HuH-7.5 (cell line): ENCODE data around the gene MT1M.

ENCODE experiments used
- DNase-seq: peaks from one replicate; pipeline ENCODE4 v3.0.0; 2011; ENCODE audit warnings: low spot score

The MT1M gene

DNA sequence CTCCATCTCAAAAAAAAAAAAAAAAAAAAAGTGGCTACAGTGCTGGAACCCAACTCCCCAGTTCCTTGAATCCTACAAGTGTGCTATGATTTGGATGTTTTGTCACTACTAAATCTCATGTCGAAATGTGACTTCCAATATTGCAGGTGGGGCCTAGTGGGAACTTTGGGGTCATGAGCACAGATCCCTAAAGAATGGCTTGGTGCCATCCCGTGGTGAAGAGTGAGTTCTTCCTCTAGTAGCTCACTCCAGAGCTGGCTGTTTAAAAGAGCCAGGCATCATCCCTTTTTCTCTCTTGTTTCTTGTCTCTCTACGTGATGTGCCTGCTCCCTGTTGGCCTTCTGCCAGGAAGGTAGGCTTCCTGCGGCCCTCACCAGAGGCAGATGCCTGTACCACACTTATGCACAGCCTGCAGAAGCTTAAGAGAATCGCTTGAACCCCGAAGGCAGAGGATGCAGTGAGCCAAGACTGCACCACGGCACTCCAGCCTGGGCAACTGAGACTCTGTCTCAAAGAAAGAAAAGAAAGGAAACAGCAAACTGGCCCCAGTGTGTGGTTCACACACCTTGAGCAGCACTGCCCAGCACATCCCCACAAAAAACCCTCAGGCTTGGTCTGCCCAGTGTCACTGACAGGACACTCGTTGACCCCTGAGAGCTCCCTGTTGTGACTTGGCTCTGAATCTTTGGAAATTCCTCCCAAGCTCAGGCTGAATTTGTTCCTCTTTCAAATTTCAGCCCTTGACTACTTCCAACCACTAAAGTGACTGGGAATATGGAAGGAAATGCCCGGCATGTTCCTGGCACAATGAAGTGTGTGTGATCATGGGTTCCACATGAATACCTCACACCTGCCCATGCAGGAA, 3.7 kb upstream of the MT1M start:
- DNase-seq, result no peak

DNA sequence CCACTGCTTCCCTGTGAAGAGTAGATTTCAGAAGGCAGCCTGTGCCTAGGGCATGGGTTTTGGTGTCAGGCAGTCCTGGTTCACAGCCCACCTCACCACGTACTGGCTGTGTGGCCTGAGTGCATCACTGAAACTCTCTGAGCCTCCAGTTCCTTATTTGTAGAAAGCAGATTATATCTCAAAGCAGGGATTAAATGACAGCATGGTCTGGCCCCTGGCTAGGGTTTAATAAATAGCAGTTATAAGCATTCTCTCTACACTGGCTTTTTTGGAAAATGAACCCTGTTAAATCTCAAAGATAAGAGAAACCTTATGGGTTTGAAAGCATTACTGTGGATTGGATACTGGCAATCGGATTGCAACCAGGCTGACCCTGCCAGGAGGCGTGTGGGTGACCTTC, 2.9 kb upstream of the MT1M start:
- no peak for DNase-seq

DNA sequence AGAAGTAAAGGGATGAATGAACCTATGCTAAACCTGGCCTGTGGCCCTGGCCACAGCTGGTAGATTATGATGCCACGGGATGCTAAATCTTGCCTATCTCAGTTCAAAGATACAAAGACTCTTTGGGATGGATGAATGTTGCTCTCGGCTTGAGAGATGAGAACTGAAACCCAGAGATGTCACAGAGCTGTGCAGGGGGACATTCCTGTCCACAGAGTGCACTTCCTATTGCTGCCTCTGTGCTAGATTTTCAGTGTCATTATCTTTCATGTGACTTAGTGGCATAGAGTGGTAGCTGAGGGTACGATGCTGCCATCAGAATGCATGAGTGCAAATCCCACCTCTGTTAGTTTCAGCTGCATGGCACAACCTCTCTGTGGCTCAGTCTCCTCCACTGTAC, 2.3 kb upstream of the MT1M start:
- DNase-seq, result no peak

DNA sequence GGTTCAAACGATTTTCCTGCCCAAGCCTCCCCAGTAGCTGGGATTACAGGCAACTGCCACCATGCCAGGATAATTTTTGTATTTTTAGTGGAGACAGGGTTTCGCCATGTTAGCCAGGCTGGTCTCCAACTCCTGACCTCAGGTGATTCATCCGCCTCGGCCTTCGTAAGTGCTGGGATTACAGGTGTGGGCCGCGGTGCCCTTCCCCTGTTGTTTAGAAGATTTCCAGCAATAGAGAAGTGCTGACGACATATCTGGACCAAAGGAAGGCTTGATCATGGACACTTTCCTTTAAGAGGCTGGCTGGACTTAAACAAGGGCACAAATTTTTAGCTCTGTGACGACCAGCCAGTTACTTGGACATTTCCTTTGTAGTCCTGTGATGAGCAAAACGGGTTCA, 1.3 kb upstream of the MT1M start:
- DNase-seq, result no peak

DNA sequence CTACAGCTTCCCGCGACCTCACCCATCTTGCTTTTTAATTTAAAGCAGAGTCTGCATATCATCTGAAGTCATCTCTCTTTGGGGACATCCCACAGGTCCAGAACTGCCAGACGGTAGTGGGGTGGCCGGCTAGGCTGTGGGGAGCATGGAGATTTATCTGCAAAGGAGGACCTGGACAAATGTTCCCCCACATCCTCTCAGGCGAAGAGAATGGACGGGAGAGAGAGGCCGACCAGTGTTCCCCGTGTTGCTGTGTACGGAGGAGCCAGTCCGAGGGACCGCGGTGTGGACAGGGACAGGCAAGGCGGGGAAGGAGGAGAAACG, 665 bp upstream of the MT1M start:
- no peak for DNase-seq

DNA sequence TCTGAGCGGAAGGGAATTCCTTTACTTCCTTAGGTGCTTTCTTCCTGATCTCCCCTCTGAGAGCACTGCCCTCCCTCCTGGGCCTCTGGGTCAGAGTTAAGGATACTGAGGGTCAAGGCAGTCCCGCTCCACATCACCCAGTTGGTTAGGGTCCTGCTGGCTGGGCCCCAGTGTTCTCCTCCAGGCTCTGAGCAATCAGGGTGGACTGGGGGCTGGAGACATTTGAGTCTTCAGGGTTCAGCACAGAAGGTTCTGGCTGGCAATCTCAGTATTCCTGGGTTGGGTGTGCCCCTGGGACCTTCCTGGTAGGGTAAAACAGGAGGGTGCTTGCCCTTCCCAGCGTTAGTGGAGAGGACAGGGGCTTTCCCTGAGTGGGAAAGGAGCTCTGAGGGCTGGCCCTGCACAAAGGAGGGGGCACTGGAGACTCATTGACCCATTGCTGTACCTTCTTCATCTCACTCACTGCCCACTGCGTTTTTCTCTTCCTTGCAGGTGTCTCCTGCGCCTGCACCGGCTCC, 448 bp downstream of the MT1M start:
- DNase-seq, result no peak

DNA sequence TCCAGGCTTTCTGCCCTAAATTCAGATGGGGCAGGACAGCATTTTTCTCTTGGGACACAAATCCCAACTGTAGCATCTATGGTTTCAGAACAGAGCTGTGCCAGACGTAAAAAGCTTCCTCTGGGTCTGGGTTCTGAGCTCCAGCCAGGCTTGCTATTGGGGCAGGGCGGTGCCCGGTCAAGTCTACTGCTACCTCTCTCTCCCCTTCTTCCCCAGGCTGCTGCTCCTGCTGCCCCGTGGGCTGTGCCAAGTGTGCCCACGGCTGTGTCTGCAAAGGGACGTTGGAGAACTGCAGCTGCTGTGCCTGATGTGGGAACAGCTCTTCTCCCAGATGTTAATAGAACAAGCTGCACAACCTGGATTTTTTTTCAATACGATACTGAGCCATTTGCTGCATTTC, 1.1 kb downstream of the MT1M start:
- DNase-seq, result no peak

DNA sequence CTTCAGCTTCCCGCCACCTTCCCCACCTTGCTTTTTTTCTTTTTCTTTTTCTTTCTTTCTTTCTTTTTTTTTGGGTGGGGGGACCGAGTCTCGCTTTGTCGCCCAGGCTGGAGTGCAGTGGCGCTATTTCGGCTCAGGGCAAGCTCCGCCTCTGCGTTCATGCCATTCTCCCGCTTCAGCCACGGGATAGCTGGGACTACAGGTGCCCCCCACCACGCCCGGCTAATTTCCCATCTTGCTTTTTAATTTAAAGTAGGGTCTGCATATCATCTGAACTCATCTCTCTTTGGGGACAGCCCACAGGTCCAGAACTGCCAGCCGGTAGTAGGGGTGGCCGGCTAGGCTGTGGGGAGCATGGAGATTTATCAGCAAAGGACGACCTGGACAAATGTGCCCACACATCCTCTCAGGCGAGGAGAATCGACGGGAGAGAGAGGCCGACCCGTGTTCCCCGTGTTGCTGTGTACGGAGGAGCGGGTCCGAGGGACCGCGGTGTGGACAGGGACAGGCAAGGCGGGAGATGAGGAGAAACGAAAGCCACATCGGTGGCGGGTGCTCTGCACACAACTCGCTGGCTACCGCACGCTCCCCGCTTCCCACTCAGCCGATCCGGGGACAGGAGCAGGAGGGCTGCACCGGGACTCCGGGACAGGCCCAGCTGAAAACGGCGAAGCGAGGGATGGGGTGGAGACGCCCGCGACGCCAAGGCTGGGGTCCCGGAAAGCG, 2.4 kb downstream of the MT1M start:
- DNase-seq, result no peak

DNA sequence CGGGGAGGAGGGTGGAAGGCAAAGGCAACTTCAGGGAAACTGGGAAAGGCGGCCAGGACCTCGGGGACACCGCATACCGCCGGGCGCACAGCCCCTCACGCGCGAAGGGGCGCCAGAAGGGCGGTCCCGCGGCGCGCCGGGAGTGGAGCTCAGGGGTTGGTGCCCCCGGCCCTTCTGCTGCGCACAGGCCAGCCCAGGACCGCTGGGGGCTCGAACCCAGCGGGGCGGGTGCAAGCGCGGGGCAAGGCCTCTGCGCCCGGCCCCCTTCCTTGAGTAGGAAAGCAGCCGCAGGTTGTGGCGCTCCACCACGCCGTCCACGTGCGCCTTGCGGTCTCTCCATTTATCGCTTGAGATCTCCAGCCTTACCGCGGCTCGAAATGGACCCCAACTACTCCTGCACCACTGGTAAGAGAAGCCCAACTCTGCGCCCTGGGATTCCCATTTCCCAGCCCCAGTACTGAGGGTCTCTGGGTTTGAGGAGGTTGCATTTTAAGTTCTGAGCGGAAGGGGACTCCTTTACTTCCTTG, 3.0 kb downstream of the MT1M start:
- no peak for DNase-seq

DNA sequence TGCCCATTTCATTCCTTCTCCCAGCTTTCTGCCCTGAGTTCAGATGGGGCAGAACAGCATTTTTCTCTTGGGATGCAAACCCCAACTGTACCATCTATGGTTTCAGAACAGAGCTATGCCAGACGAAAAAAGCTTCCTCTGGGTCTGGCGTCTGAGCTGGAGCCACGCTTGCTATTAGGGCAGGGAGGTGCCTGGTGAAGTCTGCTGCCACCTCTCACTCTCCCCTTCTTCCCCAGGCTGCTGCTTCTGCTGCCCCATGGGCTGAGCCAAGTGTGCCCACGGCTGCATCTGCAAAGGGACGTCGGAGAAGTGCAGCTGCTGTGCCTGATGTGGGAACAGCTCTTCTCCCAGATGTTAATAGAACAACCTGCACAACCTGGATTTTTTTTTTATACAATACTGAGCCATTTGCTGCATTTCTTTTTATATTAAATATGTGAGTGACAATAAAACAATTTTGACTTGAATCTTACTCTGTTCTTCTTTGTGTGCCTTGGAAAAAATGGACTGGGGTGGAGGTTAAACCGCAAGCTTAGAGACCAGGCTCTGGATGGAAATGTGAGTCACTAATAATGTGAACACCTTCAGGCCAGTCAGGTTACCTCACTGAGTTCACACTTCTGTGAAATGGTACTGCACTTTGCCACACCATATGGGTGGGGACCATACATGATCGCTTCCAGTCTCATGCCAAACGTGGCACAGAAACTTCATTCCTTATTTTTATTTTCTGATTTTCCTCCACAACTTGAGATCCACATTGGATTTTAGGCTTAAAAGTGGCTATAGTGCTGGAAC, 4.4 kb downstream of the MT1M start:
- DNase-seq, result no peak

DNA sequence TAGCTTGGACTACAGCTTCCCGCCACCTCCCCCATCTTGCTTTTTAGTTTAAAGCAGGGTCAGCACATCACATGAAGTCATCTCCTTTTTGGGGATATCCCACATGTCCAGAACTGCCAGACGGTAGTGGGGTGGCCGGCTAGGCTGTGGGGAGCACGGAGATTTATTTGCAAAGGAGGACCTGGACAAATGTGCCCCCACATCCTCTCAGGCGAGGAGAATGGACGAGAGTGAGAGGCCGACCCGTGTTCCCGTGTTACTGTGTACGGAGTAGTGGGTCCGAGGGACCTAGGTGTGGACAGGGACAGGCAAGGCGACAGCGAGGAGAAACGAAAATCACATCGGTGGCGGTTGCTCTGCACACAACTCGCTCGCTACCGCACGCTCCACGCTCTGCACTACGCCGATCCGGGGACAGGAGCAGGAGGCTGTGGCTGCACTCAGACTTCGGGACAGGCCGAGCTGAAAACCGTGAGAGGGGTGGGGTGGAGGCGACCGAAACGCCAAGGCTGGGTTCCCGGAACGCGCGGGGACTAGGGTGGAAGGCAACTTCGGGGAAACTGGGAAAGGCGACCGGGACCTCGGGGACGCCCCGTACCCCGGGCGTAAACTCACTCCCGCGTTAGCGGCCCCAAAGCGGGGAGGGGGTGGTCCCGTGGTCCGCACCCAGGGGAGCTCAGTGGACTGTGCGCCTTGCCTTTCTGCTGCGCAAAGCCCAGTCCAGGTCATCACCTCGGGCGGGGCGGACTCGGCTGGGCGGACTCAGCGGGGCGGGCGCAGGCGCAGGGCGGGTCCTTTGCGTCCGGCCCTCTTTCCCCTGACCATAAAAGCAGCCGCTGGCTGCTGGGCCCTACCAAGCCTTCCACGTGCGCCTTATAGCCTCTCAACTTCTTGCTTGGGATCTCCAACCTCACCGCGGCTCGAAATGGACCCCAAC, 5.6 kb downstream of the MT1M start, which contains the start of gene MT1A:
MT1A (plus strand) TSS at position 853 of the 937 bp plus-strand sequence; CDS start at position 926, 73 bp downstream.
- peak; percentile 52 for DNase-seq

DNA sequence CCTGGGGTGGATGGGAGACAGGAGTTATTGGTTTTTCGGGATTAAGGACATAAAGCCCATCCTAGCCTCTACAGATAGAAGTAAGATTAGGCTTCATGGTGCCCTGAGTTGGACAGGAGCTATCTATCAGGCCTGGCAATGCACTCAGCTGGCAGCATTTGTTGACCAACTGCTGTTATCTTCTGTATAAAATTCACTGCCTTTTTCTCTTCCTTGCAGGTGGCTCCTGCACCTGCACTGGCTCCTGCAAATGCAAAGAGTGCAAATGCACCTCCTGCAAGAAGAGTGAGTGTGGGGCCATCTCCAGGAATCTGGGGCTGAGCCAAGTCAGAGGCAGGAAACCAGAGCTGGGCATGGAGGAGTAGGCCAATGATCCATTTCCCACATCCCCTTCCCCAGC, 6.6 kb downstream of the MT1M start:
- DNase-seq, result no peak

DNA sequence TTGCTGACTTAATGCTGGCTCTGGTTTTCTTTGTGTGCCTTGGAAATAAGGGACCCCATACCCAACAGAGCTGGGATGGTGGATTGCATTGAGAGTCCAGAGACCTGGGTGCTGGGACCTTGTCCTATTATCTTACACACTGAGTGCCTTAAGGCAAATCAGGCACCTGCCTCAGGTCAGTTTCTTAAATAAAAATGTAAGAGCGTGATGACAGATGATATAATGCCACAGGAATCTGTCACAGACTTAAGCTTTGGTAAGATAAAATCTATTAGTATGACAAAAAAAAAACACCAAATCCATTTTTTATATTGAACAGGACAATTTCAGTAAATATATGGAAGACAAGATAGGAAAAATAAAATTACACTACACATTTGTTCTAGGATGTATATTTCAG, 7.6 kb downstream of the MT1M start:
- DNase-seq, result no peak

DNA sequence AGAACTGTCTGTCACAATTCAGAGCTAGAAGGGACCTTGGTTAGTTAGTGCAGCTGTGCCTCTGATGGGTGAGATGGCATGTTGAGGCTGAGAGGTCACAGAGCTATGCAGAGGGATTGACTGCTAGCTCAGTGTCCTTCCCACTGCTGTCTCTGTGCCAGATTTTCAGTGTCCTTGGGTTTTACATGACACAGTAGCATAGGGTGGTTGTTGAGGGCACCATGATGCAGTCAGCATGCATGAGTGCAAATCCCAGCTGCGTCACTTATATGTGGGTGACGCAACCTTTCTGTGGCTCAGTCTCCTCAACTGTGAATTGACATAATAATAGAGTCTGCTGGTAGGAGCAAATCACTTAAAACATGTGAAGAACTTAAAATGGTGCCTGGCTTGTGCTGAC, 8.7 kb downstream of the MT1M start:
- DNase-seq, result no peak

DNA sequence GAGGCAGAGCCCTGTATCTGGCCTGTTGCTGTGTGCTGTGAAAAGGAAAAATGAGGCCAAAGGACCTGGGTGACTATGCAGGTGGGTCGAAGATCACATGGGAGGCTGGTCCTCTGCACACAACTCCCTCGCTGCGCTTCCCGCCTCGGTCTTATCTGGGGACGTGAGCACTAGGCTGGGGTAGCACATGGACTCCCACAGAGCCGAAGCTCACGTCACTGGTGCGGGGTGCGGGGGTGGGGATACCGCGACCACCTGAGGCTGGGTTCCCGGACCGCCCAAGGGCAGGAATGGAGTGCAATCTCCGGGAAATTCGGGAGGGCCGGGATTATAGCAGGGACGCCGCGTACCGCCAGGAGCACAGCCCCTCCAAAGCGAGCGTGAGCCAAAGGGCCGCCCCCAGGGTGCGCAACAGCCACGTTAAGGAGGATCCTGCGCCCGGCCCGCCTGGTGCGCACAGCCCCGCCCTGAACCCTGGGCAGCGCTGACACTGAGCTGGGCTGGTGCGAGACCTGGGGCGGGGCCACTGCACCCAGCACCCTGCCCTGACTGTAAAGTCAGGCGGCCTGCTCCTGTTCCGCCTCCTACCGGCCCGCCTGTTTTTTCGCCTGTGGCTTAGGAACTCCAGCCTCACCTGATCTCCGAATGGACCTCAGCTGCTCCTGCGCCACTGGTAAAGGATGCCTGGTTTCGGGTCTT, 10.8 kb downstream of the MT1M start:
- DNase-seq, result peak; percentile 77

DNA sequence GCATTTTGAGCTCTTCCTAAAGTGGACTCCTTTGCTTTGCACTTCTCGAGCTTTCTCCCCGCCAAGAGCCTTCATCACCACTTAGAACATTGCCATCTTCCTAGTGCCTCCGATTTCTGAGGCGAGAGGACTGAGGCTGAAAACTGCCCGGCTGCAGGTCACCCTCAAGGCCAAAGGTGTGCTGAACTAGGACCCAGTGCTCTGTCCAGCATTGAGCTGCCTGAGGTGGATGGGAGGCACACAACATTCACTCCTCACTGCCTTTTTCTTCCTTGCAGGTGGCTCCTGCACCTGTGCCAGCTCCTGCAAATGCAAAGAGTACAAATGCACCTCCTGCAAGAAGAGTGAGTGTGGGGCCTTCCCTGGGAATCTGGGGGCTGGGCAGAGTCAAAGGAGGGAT, 11.4 kb downstream of the MT1M start:
- no peak for DNase-seq

DNA sequence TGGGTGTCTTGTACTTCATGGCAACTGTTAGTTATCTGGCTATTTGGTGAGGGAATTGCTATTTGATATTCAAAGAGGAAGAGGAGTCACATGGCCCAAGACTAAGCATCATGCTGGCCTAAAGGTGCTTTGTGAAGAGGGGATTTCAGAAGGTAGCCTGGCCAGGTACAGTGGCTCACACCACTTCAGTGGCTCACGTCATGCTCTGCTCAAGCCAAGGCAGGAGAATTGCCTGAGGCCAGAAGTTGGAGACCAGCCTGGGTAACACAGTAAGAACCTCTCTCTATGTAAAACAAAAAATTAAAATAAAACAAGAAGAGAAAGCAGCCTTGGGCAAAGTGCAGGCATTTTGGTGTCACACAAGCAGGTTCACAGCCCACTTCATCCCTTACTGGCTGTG, 12.9 kb downstream of the MT1M start:
- no peak for DNase-seq

DNA sequence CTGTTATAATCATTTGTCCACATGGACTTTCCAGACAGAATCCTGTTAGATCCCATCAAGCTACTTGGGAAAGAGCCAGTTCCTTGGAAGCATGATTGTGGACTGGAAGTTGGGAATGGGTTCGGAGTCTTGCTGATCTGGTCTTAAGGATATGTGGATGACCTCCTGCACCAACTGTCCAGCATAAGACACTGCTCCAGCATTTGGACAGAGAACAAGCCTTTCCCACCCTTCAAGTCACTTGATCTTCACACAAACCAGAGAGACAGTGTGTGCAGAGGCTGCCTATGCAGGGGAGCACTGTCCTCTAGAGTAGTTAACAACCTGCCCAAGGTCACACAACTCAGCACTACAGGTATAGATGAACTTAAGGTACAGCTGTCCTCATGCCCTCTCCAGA, 13.4 kb downstream of the MT1M start:
- DNase-seq, result no peak

DNA sequence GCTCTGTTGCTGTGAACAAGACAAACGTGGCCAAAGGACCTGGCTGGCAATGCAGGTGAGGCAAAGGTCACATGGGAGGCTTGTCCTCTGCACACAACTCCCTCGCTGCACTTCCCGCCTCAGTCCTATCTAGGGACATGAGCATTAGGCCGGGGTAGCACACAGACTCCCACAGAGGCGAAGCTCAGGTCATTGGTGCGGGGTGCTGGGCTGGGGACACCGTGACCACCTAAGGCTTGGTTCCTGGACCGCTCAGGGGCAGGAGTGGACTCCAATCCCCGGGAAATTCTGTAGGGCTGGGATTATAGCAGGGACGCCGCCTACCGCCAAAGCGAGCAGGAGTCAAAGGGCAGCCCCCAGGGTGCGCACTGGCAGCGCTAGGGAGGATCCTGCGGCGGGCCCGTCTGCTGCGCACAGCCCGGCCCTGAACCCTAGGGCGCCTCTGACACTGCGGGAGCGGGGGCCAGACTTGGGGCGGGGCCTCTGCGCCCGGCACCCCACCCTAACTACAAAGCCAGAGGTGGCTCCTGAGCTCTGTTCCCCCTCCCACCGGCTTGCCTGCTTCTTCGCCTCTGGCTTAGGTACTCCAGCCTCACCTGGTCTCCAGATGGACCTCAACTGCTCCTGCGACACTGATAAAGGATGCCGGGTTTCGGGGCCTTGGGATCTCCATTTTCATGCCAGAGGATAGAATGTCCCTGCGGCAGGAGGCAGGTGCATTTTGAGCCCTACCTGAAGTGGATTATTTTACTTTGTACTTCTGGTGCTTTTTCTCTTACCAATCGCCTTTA, 15.4 kb downstream of the MT1M start:
- DNase-seq, result no peak

DNA sequence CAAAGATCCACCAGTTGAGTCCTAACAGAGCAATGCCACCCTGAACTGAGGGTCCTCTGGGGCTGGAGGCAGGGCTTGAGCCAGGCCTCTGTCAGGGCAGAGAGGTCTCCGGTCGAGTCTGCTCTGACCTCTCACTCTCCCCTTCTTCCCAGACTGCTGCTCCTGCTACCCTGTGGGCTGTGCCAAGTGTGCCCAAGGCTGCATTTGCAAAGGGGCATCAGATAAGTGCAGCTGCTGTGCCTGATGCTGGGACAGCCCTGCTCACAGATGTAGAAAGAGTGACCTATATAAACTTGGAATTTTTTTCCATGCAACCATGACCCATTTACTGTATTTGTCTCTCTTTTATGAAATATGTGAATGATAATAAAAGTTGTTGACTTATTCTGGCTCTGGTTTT, 16.8 kb downstream of the MT1M start:
- DNase-seq, result no peak
